K562 (cell line): Measurements from ENCODE around the gene RNU6-9. TPM values are rescaled to one million over a fixed set of nuclear protein-coding genes. Genes with fewer than 3 reads are reported as not detected.

ENCODE experiments used
- CBFA2T3 ChIP-seq: fragments of 450-650 bp; IDR thresholded peaks from 2 replicates; pipeline ENCODE4 v1.6.1; 2017
- CSDE1 ChIP-seq, 2 experiments: fragments of 450-650 bp; IDR thresholded peaks; 2 replicates each; pipeline ENCODE4 v1.6.1; 2016; ENCODE audit warnings: mild to moderate bottlenecking in 1 of 2
- EWSR1 ChIP-seq: fragments of 450-650 bp; IDR thresholded peaks from 2 replicates; pipeline ENCODE4 v1.6.1; 2018; ENCODE audit warnings: borderline replicate concordance, mild to moderate bottlenecking, low read depth, moderate library complexity; ENCODE audit not compliant: partially characterized antibody
- FIP1L1 ChIP-seq: fragments of 200-400 bp; formaldehyde crosslinking; IDR thresholded peaks from 2 replicates; pipeline ENCODE4 v1.6.1; 2018; ENCODE audit warnings: mild to moderate bottlenecking, low read depth, low read length; ENCODE audit not compliant: poor library complexity, severe bottlenecking
- HMGN3 ChIP-seq: IDR thresholded peaks from 2 replicates; pipeline ENCODE4 v1.6.1; 2011; ENCODE audit warnings: borderline replicate concordance, low read depth, mild to moderate bottlenecking, mixed read lengths, low read length; ENCODE audit not compliant: insufficient read length; ENCODE audit errors: extremely low read depth
- KAT8 ChIP-seq: fragments of 450-650 bp; IDR thresholded peaks from 2 replicates; pipeline ENCODE4 v1.6.1; 2016; ENCODE audit warnings: low read depth, mild to moderate bottlenecking
- MAFG ChIP-seq: fragments of 450-650 bp; conservative IDR thresholded peaks from 2 replicates; pipeline ENCODE4 v1.6.1; 2016; ENCODE audit warnings: missing genetic modification characterization, missing compliant biosample characterization
- NR4A1 ChIP-seq, 2 experiments: fragments of 250-450 bp in 1 of 2; fragments of 450-650 bp in 1 of 2; sonication (Bioruptor Pico) in 1 of 2; IDR thresholded peaks; 2 replicates each; pipeline versions ENCODE4 v1.4.0 to v1.6.1; 2016 to 2020; ENCODE audit warnings: mild to moderate bottlenecking in 2 of 2, missing compliant biosample characterization in 1 of 2, missing genetic modification characterization in 1 of 2, moderate library complexity in 1 of 2
- SIX5 ChIP-seq, 2 experiments: IDR thresholded peaks; 2 replicates each; pipeline ENCODE4 v1.6.1; 2011; ENCODE audit warnings: low read length in 2 of 2, borderline replicate concordance in 1 of 2, low read depth in 1 of 2, mild to moderate bottlenecking in 1 of 2, moderate library complexity in 1 of 2; ENCODE audit not compliant: insufficient read depth in 1 of 2
- TARDBP ChIP-seq: fragments of 450-650 bp; IDR thresholded peaks from 2 replicates; pipeline ENCODE4 v1.6.1; 2016
- TCF7L2 ChIP-seq: fragments of 150-350 bp; IDR thresholded peaks from 2 replicates; pipeline ENCODE4 v1.6.1; 2016; ENCODE audit warnings: low read depth, mild to moderate bottlenecking, low read length, moderate library complexity
- ZNF184 ChIP-seq: sonication (generic); formaldehyde crosslinking; IDR thresholded peaks from 2 replicates; pipeline ENCODE4 v1.5.0; 2020; ENCODE audit warnings: missing genetic modification reagents
- ZNF444 ChIP-seq: fragments of 250-450 bp; sonication (Bioruptor Pico); IDR thresholded peaks from 2 replicates; pipeline ENCODE4 v1.4.0; 2020; ENCODE audit warnings: mild to moderate bottlenecking, moderate library complexity
- ZNF57 ChIP-seq: fragments of 450-650 bp; formaldehyde crosslinking; IDR thresholded peaks from 2 replicates; pipeline ENCODE4 v1.4.0; 2020; ENCODE audit warnings: mild to moderate bottlenecking, moderate library complexity
- polyA plus RNA-seq, 8 experiments: library from polyadenylated mRNA; depleted of rRNA in 4 of 8; stranded (reverse) in 5 of 8; unstranded in 3 of 8; fragments of >200 nt; fragmentation: Nextera tagmentation in 2 of 8; fragmentation: Illumina TruSeq in 1 of 8; extraction: Ambion mirVana in 2 of 8; extraction: Trizol in 1 of 8; gene quantifications; 2 replicates each; pipeline versions ENCODE4 v1.2.1 to v1.2.3, GENCODE V29; 2011 to 2014; ENCODE audit warnings: inconsistent platforms in 1 of 8, missing spikeins in 1 of 8
- total RNA-seq, 7 experiments: library from RNA; depleted of rRNA in 6 of 7; stranded (reverse); fragments of >200 nt in 6 of 7; fragmentation: Illumina TruSeq in 2 of 7; extraction: Trizol in 2 of 7; gene quantifications; 2 replicates each; pipeline versions ENCODE4 v1.2.1 to v1.2.3, GENCODE V29; 2011 to 2021; ENCODE audit warnings: low replicate concordance in 1 of 7
- TF ChIP-seq, protein P1 (sequence below): sonication (generic); formaldehyde crosslinking; IDR thresholded peaks from 2 replicates; pipeline ENCODE4 v1.8.0; 2023; ENCODE audit warnings: mild to moderate bottlenecking, missing genetic modification reagents
- TF ChIP-seq, protein P2 (sequence below), 3 experiments: fragments of 200-800 bp in 1 of 3; sonication (Bioruptor generic) in 1 of 3; sonication (generic) in 1 of 3; formaldehyde crosslinking in 1 of 3; IDR thresholded peaks; 2 replicates each; pipeline versions ENCODE4 v1.6.1 to v1.8.0; 2016 to 2022; ENCODE audit warnings: mild to moderate bottlenecking in 2 of 3, missing compliant biosample characterization in 2 of 3, missing genetic modification characterization in 2 of 3, missing genetic modification reagents in 1 of 3
- TF ChIP-seq, protein P3 (sequence below): fragments of 450-650 bp; IDR thresholded peaks from 2 replicates; pipeline ENCODE4 v1.6.1; 2017; ENCODE audit warnings: antibody characterized with exemption
- TF ChIP-seq, protein P4 (sequence below): IDR thresholded peaks from 2 replicates; pipeline ENCODE4 v1.6.1; 2014; ENCODE audit warnings: antibody characterized with exemption

RNU6-9 gene
- total and polyA plus RNA-seq, 9 of the 15 experiments (the other 6 are each of a cell fraction or from before 2014, with no cell fraction given): not detected

DNA sequence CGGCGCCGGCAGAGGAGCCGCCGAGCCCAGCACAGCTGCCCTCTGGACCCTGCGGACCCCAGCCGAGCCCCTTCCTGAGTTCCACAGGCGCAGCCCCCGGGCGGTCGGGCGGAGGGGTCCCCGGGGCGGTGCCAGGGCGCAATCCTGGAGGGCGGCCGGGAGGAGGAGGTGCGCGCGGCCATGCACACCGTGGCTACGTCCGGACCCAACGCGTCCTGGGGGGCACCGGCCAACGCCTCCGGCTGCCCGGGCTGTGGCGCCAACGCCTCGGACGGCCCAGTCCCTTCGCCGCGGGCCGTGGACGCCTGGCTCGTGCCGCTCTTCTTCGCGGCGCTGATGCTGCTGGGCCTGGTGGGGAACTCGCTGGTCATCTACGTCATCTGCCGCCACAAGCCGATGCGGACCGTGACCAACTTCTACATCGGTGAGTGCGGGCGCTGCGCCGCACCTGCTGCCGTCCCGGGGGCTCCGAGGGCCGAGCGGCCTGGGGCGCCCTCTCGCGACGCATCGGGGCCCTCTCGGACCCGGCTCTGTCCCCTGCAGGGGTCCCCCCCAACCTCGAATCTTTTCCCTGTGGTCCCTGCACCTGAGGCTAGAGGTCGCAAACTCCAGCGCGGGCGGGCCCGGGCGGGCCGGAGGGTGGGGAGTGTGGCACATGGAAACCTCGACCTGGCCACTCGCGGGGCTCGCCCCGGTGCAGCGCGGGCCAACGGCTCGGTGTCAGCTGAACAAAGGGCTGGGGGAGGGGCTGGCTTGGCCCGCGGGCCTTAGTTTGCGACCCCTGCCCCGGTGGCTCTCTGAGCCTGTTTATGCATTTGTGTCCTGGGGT is 24.3 kb downstream of the RNU6-9 start, which contains the start of gene KISS1R (continued):
- TF ChIP-seq, protein P1, sequence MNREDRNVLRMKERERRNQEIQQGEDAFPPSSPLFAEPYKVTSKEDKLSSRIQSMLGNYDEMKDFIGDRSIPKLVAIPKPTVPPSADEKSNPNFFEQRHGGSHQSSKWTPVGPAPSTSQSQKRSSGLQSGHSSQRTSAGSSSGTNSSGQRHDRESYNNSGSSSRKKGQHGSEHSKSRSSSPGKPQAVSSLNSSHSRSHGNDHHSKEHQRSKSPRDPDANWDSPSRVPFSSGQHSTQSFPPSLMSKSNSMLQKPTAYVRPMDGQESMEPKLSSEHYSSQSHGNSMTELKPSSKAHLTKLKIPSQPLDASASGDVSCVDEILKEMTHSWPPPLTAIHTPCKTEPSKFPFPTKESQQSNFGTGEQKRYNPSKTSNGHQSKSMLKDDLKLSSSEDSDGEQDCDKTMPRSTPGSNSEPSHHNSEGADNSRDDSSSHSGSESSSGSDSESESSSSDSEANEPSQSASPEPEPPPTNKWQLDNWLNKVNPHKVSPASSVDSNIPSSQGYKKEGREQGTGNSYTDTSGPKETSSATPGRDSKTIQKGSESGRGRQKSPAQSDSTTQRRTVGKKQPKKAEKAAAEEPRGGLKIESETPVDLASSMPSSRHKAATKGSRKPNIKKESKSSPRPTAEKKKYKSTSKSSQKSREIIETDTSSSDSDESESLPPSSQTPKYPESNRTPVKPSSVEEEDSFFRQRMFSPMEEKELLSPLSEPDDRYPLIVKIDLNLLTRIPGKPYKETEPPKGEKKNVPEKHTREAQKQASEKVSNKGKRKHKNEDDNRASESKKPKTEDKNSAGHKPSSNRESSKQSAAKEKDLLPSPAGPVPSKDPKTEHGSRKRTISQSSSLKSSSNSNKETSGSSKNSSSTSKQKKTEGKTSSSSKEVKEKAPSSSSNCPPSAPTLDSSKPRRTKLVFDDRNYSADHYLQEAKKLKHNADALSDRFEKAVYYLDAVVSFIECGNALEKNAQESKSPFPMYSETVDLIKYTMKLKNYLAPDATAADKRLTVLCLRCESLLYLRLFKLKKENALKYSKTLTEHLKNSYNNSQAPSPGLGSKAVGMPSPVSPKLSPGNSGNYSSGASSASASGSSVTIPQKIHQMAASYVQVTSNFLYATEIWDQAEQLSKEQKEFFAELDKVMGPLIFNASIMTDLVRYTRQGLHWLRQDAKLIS (CRISPR knock-in tag): peak; percentile 81
- no peak for TF ChIP-seq ZNF184 (CRISPR knock-in tag)
- no peak for TF ChIP-seq EWSR1
- no peak for TF ChIP-seq MAFG (tag)
- TF ChIP-seq, protein P2, sequence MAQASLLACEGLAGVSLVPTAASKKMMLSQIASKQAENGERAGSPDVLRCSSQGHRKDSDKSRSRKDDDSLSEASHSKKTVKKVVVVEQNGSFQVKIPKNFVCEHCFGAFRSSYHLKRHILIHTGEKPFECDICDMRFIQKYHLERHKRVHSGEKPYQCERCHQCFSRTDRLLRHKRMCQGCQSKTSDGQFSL (CRISPR knock-in tag; IDR thresholded peaks at IDR 0.05): peak; percentile 88
- TF ChIP-seq, protein P2 (tag; IDR thresholded peaks at IDR 0.05): peak in 1 of 2 experiments; percentile 7; a peak in 1 of 4 replicates
- peak; percentile 57; the same call in 1 of the 2 replicates for TF ChIP-seq TARDBP
- peak; percentile 22; the same call in 1 of the 2 replicates for TF ChIP-seq CBFA2T3
- peak; percentile 78 for TF ChIP-seq HMGN3
- no peak for TF ChIP-seq TCF7L2
- no peak for TF ChIP-seq NR4A1 (CRISPR knock-in tag; IDR thresholded peaks at IDR 0.05)
- TF ChIP-seq NR4A1 (tag; IDR thresholded peaks at IDR 0.05): peak; percentile 51; the same call in 1 of the 2 replicates
- TF ChIP-seq, protein P3, sequence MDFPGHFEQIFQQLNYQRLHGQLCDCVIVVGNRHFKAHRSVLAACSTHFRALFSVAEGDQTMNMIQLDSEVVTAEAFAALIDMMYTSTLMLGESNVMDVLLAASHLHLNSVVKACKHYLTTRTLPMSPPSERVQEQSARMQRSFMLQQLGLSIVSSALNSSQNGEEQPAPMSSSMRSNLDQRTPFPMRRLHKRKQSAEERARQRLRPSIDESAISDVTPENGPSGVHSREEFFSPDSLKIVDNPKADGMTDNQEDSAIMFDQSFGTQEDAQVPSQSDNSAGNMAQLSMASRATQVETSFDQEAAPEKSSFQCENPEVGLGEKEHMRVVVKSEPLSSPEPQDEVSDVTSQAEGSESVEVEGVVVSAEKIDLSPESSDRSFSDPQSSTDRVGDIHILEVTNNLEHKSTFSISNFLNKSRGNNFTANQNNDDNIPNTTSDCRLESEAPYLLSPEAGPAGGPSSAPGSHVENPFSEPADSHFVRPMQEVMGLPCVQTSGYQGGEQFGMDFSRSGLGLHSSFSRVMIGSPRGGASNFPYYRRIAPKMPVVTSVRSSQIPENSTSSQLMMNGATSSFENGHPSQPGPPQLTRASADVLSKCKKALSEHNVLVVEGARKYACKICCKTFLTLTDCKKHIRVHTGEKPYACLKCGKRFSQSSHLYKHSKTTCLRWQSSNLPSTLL: no peak
- TF ChIP-seq FIP1L1: peak; percentile 92
- no peak for TF ChIP-seq KAT8
- TF ChIP-seq SIX5 (IDR thresholded peaks at IDR 0.05; ENCODE audit: borderline replicate concordance in 1 of 2, insufficient read depth in 1 of 2, low read depth in 1 of 2, low read length in 2 of 2): no peak
- no peak for TF ChIP-seq ZNF57 (CRISPR knock-in tag)
- TF ChIP-seq CSDE1 (IDR thresholded peaks at IDR 0.05): no peak
- TF ChIP-seq, protein P4, sequence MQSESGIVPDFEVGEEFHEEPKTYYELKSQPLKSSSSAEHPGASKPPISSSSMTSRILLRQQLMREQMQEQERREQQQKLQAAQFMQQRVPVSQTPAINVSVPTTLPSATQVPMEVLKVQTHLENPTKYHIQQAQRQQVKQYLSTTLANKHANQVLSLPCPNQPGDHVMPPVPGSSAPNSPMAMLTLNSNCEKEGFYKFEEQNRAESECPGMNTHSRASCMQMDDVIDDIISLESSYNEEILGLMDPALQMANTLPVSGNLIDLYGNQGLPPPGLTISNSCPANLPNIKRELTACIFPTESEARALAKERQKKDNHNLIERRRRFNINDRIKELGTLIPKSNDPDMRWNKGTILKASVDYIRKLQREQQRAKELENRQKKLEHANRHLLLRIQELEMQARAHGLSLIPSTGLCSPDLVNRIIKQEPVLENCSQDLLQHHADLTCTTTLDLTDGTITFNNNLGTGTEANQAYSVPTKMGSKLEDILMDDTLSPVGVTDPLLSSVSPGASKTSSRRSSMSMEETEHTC: no peak
- no peak for TF ChIP-seq ZNF444 (CRISPR knock-in tag)
